Endodermal cell (in vitro differentiated cells): Measurements from ENCODE around the gene PNMA1. TPM values are rescaled to one million over a fixed set of nuclear protein-coding genes. Genes with fewer than 3 reads are reported as not detected.
A peak's percentile ranks its signal among the peaks of the same experiment; 100 is the strongest.

ENCODE experiments used
- DNase-seq: peaks from one replicate; pipeline ENCODE4 v3.0.0-alpha.2; 2017
- H3K27ac ChIP-seq: 2 replicates; pipeline ENCODE4 v1.5.1; 2013; ENCODE audit warnings: mild to moderate bottlenecking, low read depth, low read length, moderate library complexity
- H3K27me3 ChIP-seq: 2 replicates; pipeline ENCODE4 v1.6.1; 2013; ENCODE audit warnings: mild to moderate bottlenecking, low read length, moderate library complexity; ENCODE audit not compliant: insufficient read depth, control insufficient read depth, poor library complexity, severe bottlenecking
- H3K36me3 ChIP-seq: 2 replicates; pipeline ENCODE4 v1.7.0; 2013; ENCODE audit warnings: mild to moderate bottlenecking, low read length, moderate library complexity; ENCODE audit not compliant: control insufficient read depth, insufficient read depth
- H3K4me1 ChIP-seq: one replicate; pipeline ENCODE4 v1.7.0; 2013; ENCODE audit warnings: low read length; ENCODE audit not compliant: control insufficient read depth, insufficient read depth
- H3K4me3 ChIP-seq: 2 replicates; pipeline ENCODE4 v1.5.1; 2013; ENCODE audit warnings: mild to moderate bottlenecking, low read length, moderate library complexity
- H3K9ac ChIP-seq: 2 replicates; pipeline ENCODE4 v1.6.1; 2013; ENCODE audit warnings: mild to moderate bottlenecking, low read length, moderate library complexity; ENCODE audit not compliant: poor library complexity, severe bottlenecking; ENCODE audit errors: extremely low read depth
- H3K9me3 ChIP-seq: 2 replicates; pipeline ENCODE4 v1.6.1; 2013; ENCODE audit warnings: mild to moderate bottlenecking, low read length, moderate library complexity; ENCODE audit not compliant: control insufficient read depth
- H3K27ac Mint-ChIP-seq: 2 replicates; pipeline ENCODE4 v1.8.0; 2020; ENCODE audit warnings: mixed read lengths
- H3K27me3 Mint-ChIP-seq: 2 replicates; pipeline ENCODE4 v1.8.0; 2021; ENCODE audit warnings: mild to moderate bottlenecking, mixed read lengths; ENCODE audit not compliant: insufficient read depth
- H3K36me3 Mint-ChIP-seq: 2 replicates; pipeline ENCODE4 v1.8.0; 2020; ENCODE audit warnings: low read depth, mixed read lengths
- H3K4me1 Mint-ChIP-seq: 2 replicates; pipeline ENCODE4 v1.8.0; 2020; ENCODE audit warnings: mixed read lengths
- H3K4me3 Mint-ChIP-seq: 2 replicates; pipeline ENCODE4 v1.8.0; 2020; ENCODE audit warnings: mild to moderate bottlenecking, moderate library complexity, mixed read lengths
- H3K9me3 Mint-ChIP-seq: 2 replicates; pipeline ENCODE4 v1.8.0; 2020; ENCODE audit warnings: mild to moderate bottlenecking, mixed read lengths
- WGBS, 2 experiments: methylation state at CpG; one replicate each; pipeline versions ENCODE4 v1.1.5 to v1.1.7; 2013; ENCODE audit warnings: missing lambda C conversion rate in 2 of 2, mixed read lengths in 1 of 2; ENCODE audit not compliant: insufficient coverage in 1 of 2, insufficient read length in 1 of 2; 5-methylcytosine and 5-hydroxymethylcytosine counted together
- total RNA-seq, 2 donors: library from RNA; stranded (reverse); fragmentation: NEBNext Ultra II Directional in 1 of 2; extraction: Animal tissue kit (Norgen Biotek cat#: 25700) in 1 of 2; gene quantifications; 2 replicates in 1 of 2; 3 replicates in 1 of 2; pipeline ENCODE4 v1.2.1, GENCODE V29; 2021
- TF ChIP-seq, protein P1 (sequence below): fragments of 200-600 bp; sonication (generic); conservative IDR thresholded peaks from 2 replicates; pipeline ENCODE4 v1.5.0; 2021; ENCODE audit warnings: antibody characterized with exemption, mild to moderate bottlenecking

Gene PNMA1
- total RNA-seq, 2 donors from 2014 or later: 66.9 to 70.4 TPM

- Mint-ChIP-seq H3K36me3 (peaks cover 4% of the 10 kb centered on the region), H3K4me1 (peaks cover 34% of the 10 kb centered on the region)
- WGBS, 2 experiments: 67 to 73% methylated on average over 9 to 17 of the region's 17 CpGs
Observed at GRCh38 chr14:73741876-73742519, 27.8 kb upstream of the PNMA1 start.

GRCh38 chr14:73741386-73741875 lies 27.2 kb upstream of the PNMA1 start:
- Mint-ChIP-seq H3K4me3 (no peak overlapping the region), H3K27ac (peak overlapping the region; percentile 59), H3K9me3 (no peaks in the 10 kb centered on the region), H3K4me1 (peaks cover 28% of the 10 kb centered on the region), H3K36me3 (peaks cover 9% of the 10 kb centered on the region), H3K27me3 (no peaks in the 10 kb centered on the region)
- Histone ChIP-seq H3K27me3 (no peaks in the 10 kb centered on the region), H3K36me3 (peaks cover 8% of the 10 kb centered on the region), H3K4me1 (peaks cover 14% of the 10 kb centered on the region), H3K9me3 (no peaks in the 10 kb centered on the region), H3K27ac (peak overlapping the region; percentile 62), H3K4me3 (no peak overlapping the region), H3K9ac (peak overlapping the region; percentile 20)
- DNase-seq: peak; percentile 92
- 14 to 24% methylated on average over 6 to 12 of the region's 12 CpGs for WGBS, 2 experiments
- TF ChIP-seq, protein P1, sequence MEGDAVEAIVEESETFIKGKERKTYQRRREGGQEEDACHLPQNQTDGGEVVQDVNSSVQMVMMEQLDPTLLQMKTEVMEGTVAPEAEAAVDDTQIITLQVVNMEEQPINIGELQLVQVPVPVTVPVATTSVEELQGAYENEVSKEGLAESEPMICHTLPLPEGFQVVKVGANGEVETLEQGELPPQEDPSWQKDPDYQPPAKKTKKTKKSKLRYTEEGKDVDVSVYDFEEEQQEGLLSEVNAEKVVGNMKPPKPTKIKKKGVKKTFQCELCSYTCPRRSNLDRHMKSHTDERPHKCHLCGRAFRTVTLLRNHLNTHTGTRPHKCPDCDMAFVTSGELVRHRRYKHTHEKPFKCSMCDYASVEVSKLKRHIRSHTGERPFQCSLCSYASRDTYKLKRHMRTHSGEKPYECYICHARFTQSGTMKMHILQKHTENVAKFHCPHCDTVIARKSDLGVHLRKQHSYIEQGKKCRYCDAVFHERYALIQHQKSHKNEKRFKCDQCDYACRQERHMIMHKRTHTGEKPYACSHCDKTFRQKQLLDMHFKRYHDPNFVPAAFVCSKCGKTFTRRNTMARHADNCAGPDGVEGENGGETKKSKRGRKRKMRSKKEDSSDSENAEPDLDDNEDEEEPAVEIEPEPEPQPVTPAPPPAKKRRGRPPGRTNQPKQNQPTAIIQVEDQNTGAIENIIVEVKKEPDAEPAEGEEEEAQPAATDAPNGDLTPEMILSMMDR: no peak

More at GRCh38 chr14:73741876-73742519, 27.8 kb upstream of the PNMA1 start:
- H3K4me3 ChIP-seq: no peak overlapping the region
- no peaks in the 10 kb centered on the region for H3K9me3 ChIP-seq
- H3K27ac ChIP-seq: peak overlapping the region; percentile 62
- DNase-seq: peak; percentile 71
- peaks cover 19% of the 10 kb centered on the region for H3K4me1 ChIP-seq
- TF ChIP-seq, protein P1: no peak
- Mint-ChIP-seq H3K27me3 (no peaks in the 10 kb centered on the region), H3K27ac (no peak overlapping the region), H3K9me3 (no peaks in the 10 kb centered on the region), H3K4me3 (no peak overlapping the region)
- H3K27me3 ChIP-seq: no peaks in the 10 kb centered on the region
- peaks cover 3% of the 10 kb centered on the region for H3K36me3 ChIP-seq
- no peak overlapping the region for H3K9ac ChIP-seq

DNA sequence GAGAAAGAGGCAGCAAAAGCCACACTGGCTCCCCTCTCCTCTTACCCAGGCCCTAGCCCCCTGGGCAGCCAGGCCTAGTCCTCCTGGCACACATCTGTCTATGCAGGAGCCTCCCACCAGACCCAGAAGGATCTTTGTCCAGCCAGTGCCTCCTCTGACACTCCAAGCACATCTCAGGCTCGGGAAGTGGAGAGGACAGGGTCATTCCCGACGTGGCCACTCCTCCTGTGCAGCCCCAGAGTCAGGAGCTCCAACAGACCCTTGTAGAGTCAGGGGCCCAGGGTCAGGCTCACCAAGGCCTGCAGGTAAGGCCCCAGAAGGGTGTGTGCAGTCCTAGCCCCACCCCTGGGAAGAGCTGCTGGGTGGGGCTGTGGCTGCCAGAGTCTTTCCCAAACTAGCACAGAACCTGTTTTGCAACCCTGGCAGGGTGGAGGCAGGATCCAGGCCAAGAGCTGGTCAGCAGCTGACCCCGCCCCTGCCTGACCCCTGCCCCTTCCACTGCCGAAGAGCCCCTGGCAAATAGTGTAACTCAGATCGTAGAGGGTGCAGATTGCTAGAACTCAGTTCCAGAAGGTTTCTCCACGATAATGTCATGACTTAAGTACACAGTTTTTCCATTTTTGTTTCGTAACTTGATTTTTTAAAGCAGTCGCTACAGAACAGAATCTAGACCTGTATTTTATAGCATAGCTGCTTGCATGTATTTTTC lies 26.6 kb upstream of the PNMA1 start:
- Mint-ChIP-seq H3K4me1 (peaks cover 28% of the 10 kb centered on the region), H3K27ac (peak overlapping the region; percentile 59), H3K4me3 (no peak overlapping the region), H3K27me3 (no peaks in the 10 kb centered on the region), H3K9me3 (no peaks in the 10 kb centered on the region), H3K36me3 (peaks cover 10% of the 10 kb centered on the region)
- Histone ChIP-seq H3K9me3 (no peaks in the 10 kb centered on the region), H3K36me3 (peaks cover 8% of the 10 kb centered on the region), H3K4me1 (peaks cover 12% of the 10 kb centered on the region), H3K9ac (peak overlapping the region; percentile 20), H3K27me3 (no peaks in the 10 kb centered on the region), H3K4me3 (no peak overlapping the region), H3K27ac (peak overlapping the region; percentile 62)
- peak; percentile 85 for DNase-seq
- 84 to 87% methylated on average over 9 of the region's 9 CpGs for WGBS, 2 experiments
- TF ChIP-seq, protein P1: no peak
